ENCODE data around the gene RNASET2. TPM values are rescaled to one million over a fixed set of nuclear protein-coding genes. Genes with fewer than 3 reads are reported as not detected.
"Not testable (repeated sequence)": the region's sequence is repeated elsewhere in the genome, so short reads cannot be mapped to it uniquely, and the experiment has no call there.

The RNASET2 gene
- polyA plus RNA-seq, 1 donor from 2014 or later = 73.9 TPM

DNA sequence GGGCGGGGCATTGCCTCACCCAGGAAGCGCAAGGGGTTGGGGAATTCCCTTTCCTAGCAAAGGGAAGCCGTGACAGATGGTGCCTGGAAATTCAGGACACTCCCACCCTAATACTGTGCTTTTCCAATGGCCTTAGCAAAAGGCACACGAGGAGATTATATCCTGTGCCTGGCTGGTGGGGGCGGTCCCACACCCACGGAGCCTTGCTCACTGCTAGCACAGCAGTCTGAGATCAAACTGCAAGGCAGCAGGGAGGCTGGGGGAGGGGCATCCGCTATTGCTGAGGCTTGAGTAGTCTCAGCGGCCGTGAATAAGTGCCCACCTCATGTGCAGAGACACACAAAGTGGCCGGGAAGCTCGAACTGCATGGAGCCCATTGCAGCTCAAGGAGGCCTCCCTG lies 71.4 kb downstream of the RNASET2 start:
- H3F3A ChIP-seq (ENCODE audit: insufficient read depth, low read length, poor library complexity, severe bottlenecking); H3K27me3 ChIP-seq (ENCODE audit: insufficient read depth, low read depth, low read length); H3K9me3 ChIP-seq (ENCODE audit: low read length); H3K36me3 ChIP-seq (ENCODE audit: insufficient read depth, low read length); H3K4me3 ChIP-seq (ENCODE audit: low read length); H3K4me2 ChIP-seq (ENCODE audit: low read length); H3K9ac ChIP-seq (ENCODE audit: low read length); H3K9me2 ChIP-seq (ENCODE audit: insufficient read depth, low read length); H2AFZ ChIP-seq (ENCODE audit: low read depth, low read length); H4K20me1 ChIP-seq (ENCODE audit: insufficient read depth); H3K27ac ChIP-seq (ENCODE audit: low read length); H3K79me2 ChIP-seq (replicated peaks; ENCODE audit: insufficient read depth, low read length): not testable (repeated sequence)

DNA sequence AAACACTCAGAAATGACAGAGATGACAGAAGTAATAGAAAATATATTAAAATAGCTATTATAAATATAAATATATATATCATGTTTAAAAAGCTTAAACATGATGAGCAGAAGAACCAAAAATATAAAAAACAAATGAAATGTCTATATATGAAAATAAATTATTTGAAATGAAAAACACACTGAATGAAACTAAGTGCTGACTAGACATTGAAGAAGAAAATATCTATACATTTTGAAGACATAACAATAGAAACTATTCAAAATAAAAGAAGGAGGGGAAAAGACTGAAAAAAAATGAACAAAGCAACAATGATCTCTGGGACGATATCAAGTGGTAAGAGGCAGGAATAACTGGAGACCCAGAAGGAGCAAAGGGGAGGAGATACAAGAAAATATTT lies 76.8 kb downstream of the RNASET2 start:
- H3F3A ChIP-seq (ENCODE audit: insufficient read depth, low read length, poor library complexity, severe bottlenecking) = no peaks in the 10 kb centered on the region
- H3K27me3 ChIP-seq (ENCODE audit: insufficient read depth, low read depth, low read length) = no peaks in the 10 kb centered on the region
- H3K36me3 ChIP-seq (ENCODE audit: insufficient read depth, low read length) = no peaks in the 10 kb centered on the region
- H3K9me2 ChIP-seq (ENCODE audit: insufficient read depth, low read length) = no peaks in the 10 kb centered on the region
- H3K27ac ChIP-seq (ENCODE audit: low read length) = no peak overlapping the region
- no peak overlapping the region for H2AFZ ChIP-seq (ENCODE audit: low read depth, low read length)
- H3K9me3 ChIP-seq (ENCODE audit: low read length) = no peaks in the 10 kb centered on the region
- TF ChIP-seq, protein P1, sequence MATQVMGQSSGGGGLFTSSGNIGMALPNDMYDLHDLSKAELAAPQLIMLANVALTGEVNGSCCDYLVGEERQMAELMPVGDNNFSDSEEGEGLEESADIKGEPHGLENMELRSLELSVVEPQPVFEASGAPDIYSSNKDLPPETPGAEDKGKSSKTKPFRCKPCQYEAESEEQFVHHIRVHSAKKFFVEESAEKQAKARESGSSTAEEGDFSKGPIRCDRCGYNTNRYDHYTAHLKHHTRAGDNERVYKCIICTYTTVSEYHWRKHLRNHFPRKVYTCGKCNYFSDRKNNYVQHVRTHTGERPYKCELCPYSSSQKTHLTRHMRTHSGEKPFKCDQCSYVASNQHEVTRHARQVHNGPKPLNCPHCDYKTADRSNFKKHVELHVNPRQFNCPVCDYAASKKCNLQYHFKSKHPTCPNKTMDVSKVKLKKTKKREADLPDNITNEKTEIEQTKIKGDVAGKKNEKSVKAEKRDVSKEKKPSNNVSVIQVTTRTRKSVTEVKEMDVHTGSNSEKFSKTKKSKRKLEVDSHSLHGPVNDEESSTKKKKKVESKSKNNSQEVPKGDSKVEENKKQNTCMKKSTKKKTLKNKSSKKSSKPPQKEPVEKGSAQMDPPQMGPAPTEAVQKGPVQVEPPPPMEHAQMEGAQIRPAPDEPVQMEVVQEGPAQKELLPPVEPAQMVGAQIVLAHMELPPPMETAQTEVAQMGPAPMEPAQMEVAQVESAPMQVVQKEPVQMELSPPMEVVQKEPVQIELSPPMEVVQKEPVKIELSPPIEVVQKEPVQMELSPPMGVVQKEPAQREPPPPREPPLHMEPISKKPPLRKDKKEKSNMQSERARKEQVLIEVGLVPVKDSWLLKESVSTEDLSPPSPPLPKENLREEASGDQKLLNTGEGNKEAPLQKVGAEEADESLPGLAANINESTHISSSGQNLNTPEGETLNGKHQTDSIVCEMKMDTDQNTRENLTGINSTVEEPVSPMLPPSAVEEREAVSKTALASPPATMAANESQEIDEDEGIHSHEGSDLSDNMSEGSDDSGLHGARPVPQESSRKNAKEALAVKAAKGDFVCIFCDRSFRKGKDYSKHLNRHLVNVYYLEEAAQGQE (IDR thresholded peaks at IDR 0.05; ENCODE audit: borderline replicate concordance) = no peak
- TF ChIP-seq EP300 (conservative IDR thresholded peaks at IDR 0.05; ENCODE audit: poor library complexity, severe bottlenecking) (no peak), SMC3 (conservative IDR thresholded peaks at IDR 0.05; ENCODE audit: poor library complexity) (no peak), MXI1 (conservative IDR thresholded peaks at IDR 0.05; ENCODE audit: poor library complexity, severe bottlenecking) (no peak), RAD21 (conservative IDR thresholded peaks at IDR 0.05) (no peak), EZH2 (IDR thresholded peaks at IDR 0.05; ENCODE audit: borderline replicate concordance, insufficient read depth, low read length, poor library complexity, severe bottlenecking) (no peak), TAF1 (IDR thresholded peaks at IDR 0.05; ENCODE audit: low read depth) (no peak), POLR2AphosphoS5 (IDR thresholded peaks at IDR 0.05) (no peak)
- TF ChIP-seq, protein P2, sequence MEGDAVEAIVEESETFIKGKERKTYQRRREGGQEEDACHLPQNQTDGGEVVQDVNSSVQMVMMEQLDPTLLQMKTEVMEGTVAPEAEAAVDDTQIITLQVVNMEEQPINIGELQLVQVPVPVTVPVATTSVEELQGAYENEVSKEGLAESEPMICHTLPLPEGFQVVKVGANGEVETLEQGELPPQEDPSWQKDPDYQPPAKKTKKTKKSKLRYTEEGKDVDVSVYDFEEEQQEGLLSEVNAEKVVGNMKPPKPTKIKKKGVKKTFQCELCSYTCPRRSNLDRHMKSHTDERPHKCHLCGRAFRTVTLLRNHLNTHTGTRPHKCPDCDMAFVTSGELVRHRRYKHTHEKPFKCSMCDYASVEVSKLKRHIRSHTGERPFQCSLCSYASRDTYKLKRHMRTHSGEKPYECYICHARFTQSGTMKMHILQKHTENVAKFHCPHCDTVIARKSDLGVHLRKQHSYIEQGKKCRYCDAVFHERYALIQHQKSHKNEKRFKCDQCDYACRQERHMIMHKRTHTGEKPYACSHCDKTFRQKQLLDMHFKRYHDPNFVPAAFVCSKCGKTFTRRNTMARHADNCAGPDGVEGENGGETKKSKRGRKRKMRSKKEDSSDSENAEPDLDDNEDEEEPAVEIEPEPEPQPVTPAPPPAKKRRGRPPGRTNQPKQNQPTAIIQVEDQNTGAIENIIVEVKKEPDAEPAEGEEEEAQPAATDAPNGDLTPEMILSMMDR (IDR thresholded peaks at IDR 0.05; ENCODE audit: poor library complexity, severe bottlenecking) = no peak
- H4K20me1 ChIP-seq (ENCODE audit: insufficient read depth) = no peaks in the 10 kb centered on the region
- H3K4me2 ChIP-seq (ENCODE audit: low read length) = no peak overlapping the region
- no peak overlapping the region for H3K9ac ChIP-seq (ENCODE audit: low read length)
- no peak overlapping the region for H3K4me3 ChIP-seq (ENCODE audit: low read length)
- no peaks in the 10 kb centered on the region for H3K79me2 ChIP-seq (replicated peaks; ENCODE audit: insufficient read depth, low read length)

Small RNA genes lying within 50 kb of the gene (small RNA-seq; reads per million reads assigned to genes)
- gene MIR3939 = 0.08 to 0.53 (median 0.48) reads per million in 3 experiments

Other genes with a start within 250 kb of the RNASET2 start
- 68.1 and 78.2 TPM in 2 replicates for gene CEP43, start 42.8 kb upstream of the RNASET2 start, polyA plus RNA-seq
- gene CCR6, start 166.5 kb upstream of the RNASET2 start, polyA plus RNA-seq = 0.68 TPM in 1 of 2 replicates, not detected in the other
- gene GPR31, start 201.4 kb upstream of the RNASET2 start, polyA plus RNA-seq = not detected in 2 replicates

Measured in neural cell (in vitro differentiated cells).